Esophagus muscularis mucosa (tissue), 4 donors: ENCODE measurements around the gene OAF.
"Not testable (repeated sequence)": the region's sequence is repeated elsewhere in the genome, so short reads cannot be mapped to it uniquely, and the experiment has no call there.

Source experiments
- EP300 ChIP-seq: sonication (generic); formaldehyde crosslinking; IDR thresholded peaks from one replicate; pipeline ENCODE4 v1.6.1; 2017; ENCODE audit warnings: antibody characterized with exemption
- POLR2A ChIP-seq: fragments of 450-650 bp; IDR thresholded peaks from one replicate; pipeline ENCODE4 v1.6.1; 2017; ENCODE audit warnings: antibody characterized with exemption, moderate library complexity, mild to moderate bottlenecking, low read depth
- POLR2AphosphoS5 ChIP-seq, 2 donors: sonication (generic); formaldehyde crosslinking; IDR thresholded peaks; one replicate each; pipeline ENCODE4 v1.6.1; 2017; ENCODE audit warnings: antibody characterized with exemption in 2 of 2
- TF ChIP-seq, protein P1 (sequence below), 3 experiments: fragments of 200-600 bp in 2 of 3; fragments of 450-650 bp in 1 of 3; sonication (generic) in 2 of 3; IDR thresholded peaks; one replicate each; pipeline ENCODE4 v1.5.1; 2017 to 2019; ENCODE audit warnings: antibody characterized with exemption in 3 of 3, mild to moderate bottlenecking in 2 of 3, moderate library complexity in 1 of 3

DNA sequence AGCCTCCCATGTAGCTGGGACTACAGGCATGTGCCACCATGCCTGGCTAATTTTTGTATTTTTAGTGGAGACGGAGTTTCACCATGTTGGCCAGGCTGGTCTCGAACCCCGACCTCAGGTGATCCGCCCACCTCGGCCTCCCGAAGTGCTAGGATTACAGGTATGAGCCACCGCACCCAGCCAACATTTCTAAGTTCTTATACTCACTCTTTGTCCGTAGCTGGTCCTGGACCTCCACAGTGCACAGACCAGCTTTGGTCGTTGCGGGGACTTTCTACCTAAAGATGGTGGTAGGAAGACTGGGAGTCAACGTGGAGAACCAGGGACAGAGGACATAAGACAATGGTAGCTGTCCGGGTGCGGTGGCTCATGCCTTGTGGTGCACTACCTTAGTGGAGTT, 42.5 kb downstream of the OAF start:
- TF ChIP-seq, protein P1, sequence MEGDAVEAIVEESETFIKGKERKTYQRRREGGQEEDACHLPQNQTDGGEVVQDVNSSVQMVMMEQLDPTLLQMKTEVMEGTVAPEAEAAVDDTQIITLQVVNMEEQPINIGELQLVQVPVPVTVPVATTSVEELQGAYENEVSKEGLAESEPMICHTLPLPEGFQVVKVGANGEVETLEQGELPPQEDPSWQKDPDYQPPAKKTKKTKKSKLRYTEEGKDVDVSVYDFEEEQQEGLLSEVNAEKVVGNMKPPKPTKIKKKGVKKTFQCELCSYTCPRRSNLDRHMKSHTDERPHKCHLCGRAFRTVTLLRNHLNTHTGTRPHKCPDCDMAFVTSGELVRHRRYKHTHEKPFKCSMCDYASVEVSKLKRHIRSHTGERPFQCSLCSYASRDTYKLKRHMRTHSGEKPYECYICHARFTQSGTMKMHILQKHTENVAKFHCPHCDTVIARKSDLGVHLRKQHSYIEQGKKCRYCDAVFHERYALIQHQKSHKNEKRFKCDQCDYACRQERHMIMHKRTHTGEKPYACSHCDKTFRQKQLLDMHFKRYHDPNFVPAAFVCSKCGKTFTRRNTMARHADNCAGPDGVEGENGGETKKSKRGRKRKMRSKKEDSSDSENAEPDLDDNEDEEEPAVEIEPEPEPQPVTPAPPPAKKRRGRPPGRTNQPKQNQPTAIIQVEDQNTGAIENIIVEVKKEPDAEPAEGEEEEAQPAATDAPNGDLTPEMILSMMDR (IDR thresholded peaks at IDR 0.05), result not testable (repeated sequence)
- TF ChIP-seq EP300; POLR2A; POLR2AphosphoS5 (IDR thresholded peaks at IDR 0.05): not testable (repeated sequence)
